ENCODE data around the gene BRICD5. TPM values are rescaled to one million over a fixed set of nuclear protein-coding genes. Genes with fewer than 3 reads are reported as not detected.
A peak's percentile ranks its signal among the peaks of the same experiment; 100 is the strongest.

BRICD5 gene
- total and polyA plus RNA-seq, 2 experiments from 2014 or later, result 6.2 to 9.9 TPM

DNA sequence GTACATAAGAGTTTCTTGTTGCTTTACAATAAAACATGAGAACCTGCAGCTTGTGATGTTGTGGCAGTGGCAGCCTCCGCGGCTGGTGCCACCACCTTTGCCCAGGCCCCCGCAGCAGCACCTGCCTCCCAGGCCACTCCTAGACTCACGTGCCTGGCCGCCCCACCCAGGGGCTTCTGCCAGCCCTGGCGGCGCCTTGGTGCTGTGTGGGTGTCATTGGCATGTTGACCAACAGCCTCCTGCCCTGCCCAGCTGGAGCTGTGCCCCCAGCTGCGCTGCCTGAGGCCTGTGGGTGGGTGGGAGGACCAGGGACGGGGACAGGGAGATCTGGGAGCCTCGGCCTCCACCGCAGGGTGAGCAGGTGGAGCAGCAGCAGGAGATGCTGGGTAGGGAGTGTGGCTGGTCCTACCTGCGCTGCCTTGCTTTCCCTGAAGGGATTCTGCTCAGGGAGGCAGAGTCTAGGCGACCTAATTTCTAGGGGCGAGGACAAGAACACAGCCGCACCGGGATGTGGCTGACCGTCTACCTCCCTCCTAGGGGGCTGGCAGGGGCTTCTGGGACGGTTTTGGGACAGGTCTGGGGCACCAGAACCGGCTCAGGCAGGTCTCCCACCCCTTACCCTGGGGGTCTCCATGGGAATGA, 25.2 kb upstream of the BRICD5 start:
- TF ChIP-seq EZH2 (IDR thresholded peaks at IDR 0.05; ENCODE audit: borderline replicate concordance) (no peak), EZH2phosphoT487 (IDR thresholded peaks at IDR 0.05; ENCODE audit: low read depth, severe bottlenecking, unreplicated experiment) (no peak)
- TF ChIP-seq, protein P1, sequence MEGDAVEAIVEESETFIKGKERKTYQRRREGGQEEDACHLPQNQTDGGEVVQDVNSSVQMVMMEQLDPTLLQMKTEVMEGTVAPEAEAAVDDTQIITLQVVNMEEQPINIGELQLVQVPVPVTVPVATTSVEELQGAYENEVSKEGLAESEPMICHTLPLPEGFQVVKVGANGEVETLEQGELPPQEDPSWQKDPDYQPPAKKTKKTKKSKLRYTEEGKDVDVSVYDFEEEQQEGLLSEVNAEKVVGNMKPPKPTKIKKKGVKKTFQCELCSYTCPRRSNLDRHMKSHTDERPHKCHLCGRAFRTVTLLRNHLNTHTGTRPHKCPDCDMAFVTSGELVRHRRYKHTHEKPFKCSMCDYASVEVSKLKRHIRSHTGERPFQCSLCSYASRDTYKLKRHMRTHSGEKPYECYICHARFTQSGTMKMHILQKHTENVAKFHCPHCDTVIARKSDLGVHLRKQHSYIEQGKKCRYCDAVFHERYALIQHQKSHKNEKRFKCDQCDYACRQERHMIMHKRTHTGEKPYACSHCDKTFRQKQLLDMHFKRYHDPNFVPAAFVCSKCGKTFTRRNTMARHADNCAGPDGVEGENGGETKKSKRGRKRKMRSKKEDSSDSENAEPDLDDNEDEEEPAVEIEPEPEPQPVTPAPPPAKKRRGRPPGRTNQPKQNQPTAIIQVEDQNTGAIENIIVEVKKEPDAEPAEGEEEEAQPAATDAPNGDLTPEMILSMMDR (IDR thresholded peaks at IDR 0.05; ENCODE audit: poor library complexity), result no peak
- no peaks in the 10 kb centered on the region for H3K9me2 ChIP-seq (replicated peaks; ENCODE audit: insufficient read depth)
- no peaks in the 10 kb centered on the region for H3K79me2 ChIP-seq
- no peak overlapping the region for H2AFZ ChIP-seq
- H4K20me1 ChIP-seq (ENCODE audit: insufficient read depth, poor library complexity, severe bottlenecking), result peaks cover 14% of the 10 kb centered on the region
- 85% methylated on average over 18 of the region's 19 CpGs for WGBS (ENCODE audit: low lambda C conversion rate, missing lambda C conversion rate)
- H3K4me1 ChIP-seq (ENCODE audit: insufficient read depth), result peaks cover 16% of the 10 kb centered on the region
- H3K9me3 ChIP-seq (ENCODE audit: low read depth), result no peaks in the 10 kb centered on the region
- no peak for DNase-seq (ENCODE audit: low spot score)
- no peak overlapping the region for H3K4me3 ChIP-seq
- peak overlapping the region; percentile 87 for H3K4me2 ChIP-seq
- H3K36me3 ChIP-seq (replicated peaks; ENCODE audit: insufficient read depth, low read depth), result no peaks in the 10 kb centered on the region
- peaks cover 26% of the 10 kb centered on the region for H3K27me3 ChIP-seq
- H3K27ac ChIP-seq, result no peak overlapping the region

DNA sequence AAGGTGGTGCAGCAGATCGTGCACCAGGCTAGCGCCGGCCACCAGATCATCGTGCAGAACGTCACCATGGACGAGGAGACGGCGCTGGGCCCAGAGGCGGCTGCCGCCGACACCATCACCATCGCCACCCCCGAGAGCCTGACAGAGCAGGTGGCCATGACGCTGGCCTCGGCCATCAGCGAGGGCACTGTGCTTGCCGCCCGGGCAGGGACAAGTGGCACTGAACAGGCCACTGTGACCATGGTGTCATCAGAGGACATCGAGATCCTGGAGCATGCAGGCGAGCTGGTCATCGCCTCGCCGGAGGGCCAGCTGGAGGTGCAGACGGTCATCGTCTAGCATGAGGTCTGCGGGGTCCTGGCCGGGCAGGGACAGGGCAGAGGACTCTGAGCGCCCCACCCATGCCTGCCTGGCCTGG, 24.6 kb upstream of the BRICD5 start:
- Histone ChIP-seq H4K20me1 (ENCODE audit: insufficient read depth, poor library complexity, severe bottlenecking) (peaks cover 14% of the 10 kb centered on the region), H3K4me1 (ENCODE audit: insufficient read depth) (peaks cover 16% of the 10 kb centered on the region), H3K9me2 (replicated peaks; ENCODE audit: insufficient read depth) (no peaks in the 10 kb centered on the region), H3K4me2 (no peak overlapping the region), H3K4me3 (no peak overlapping the region), H3K36me3 (replicated peaks; ENCODE audit: insufficient read depth, low read depth) (no peaks in the 10 kb centered on the region), H3K79me2 (no peaks in the 10 kb centered on the region), H3K9me3 (ENCODE audit: low read depth) (no peaks in the 10 kb centered on the region), H2AFZ (no peak overlapping the region), H3K27ac (no peak overlapping the region), H3K27me3 (peaks cover 26% of the 10 kb centered on the region)
- no peak for DNase-seq (ENCODE audit: low spot score)
- TF ChIP-seq, protein P1 (IDR thresholded peaks at IDR 0.05; ENCODE audit: poor library complexity), result no peak
- TF ChIP-seq EZH2 (IDR thresholded peaks at IDR 0.05; ENCODE audit: borderline replicate concordance), result no peak
- no peak for TF ChIP-seq EZH2phosphoT487 (IDR thresholded peaks at IDR 0.05; ENCODE audit: low read depth, severe bottlenecking, unreplicated experiment)
- 97% methylated on average over 27 of the region's 28 CpGs for WGBS (ENCODE audit: low lambda C conversion rate, missing lambda C conversion rate)

DNA sequence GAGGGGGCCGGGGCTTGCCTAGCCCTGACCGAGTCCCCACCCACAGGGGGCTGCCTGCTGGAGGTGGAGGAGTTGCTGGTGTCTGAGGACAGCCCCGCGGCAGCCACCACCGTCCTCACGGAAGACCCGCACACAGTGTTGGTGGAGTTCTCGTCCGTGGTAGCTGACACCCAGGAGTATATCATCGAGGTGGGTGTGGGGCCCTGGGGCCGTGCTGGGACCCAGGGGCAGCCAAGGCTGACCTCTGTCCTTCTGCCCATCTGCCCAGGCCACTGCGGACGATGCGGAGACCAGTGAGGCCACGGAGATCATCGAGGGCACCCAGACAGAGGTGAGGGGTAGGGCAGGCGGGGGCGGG, 24.1 kb upstream of the BRICD5 start:
- Histone ChIP-seq H3K9me3 (ENCODE audit: low read depth) (no peaks in the 10 kb centered on the region), H3K4me2 (no peak overlapping the region), H3K79me2 (no peaks in the 10 kb centered on the region), H4K20me1 (ENCODE audit: insufficient read depth, poor library complexity, severe bottlenecking) (peaks cover 14% of the 10 kb centered on the region), H3K36me3 (replicated peaks; ENCODE audit: insufficient read depth, low read depth) (no peaks in the 10 kb centered on the region), H2AFZ (no peak overlapping the region), H3K4me3 (no peak overlapping the region), H3K4me1 (ENCODE audit: insufficient read depth) (peaks cover 16% of the 10 kb centered on the region), H3K27me3 (peaks cover 26% of the 10 kb centered on the region), H3K9me2 (replicated peaks; ENCODE audit: insufficient read depth) (no peaks in the 10 kb centered on the region), H3K27ac (no peak overlapping the region)
- WGBS (ENCODE audit: low lambda C conversion rate, missing lambda C conversion rate), result 95% methylated on average over 17 of the region's 18 CpGs
- DNase-seq (ENCODE audit: low spot score), result no peak
- no peak for TF ChIP-seq EZH2 (IDR thresholded peaks at IDR 0.05; ENCODE audit: borderline replicate concordance)
- no peak for TF ChIP-seq EZH2phosphoT487 (IDR thresholded peaks at IDR 0.05; ENCODE audit: low read depth, severe bottlenecking, unreplicated experiment)
- TF ChIP-seq, protein P1 (IDR thresholded peaks at IDR 0.05; ENCODE audit: poor library complexity), result no peak
